H1 (cell line): ENCODE measurements around the gene ZNF280B. TPM values are rescaled to one million over a fixed set of nuclear protein-coding genes. Genes with fewer than 3 reads are reported as not detected.

Experiments used
- CTCF ChIA-PET: fragments of 300-600 bp; sonication (Branson Sonifier 250); formaldehyde crosslinking; loops from one replicate; lab custom pipeline; 2021; ENCODE audit not compliant: partially characterized antibody; lab: Charles Lee
- POLR2A ChIA-PET: fragments of 300-600 bp; sonication (Branson Sonifier 250); formaldehyde crosslinking; loops from one replicate; lab custom pipeline; 2021; ENCODE audit warnings: inconsistent platforms; ENCODE audit not compliant: partially characterized antibody; lab: Charles Lee
- DNase-seq, 2 experiments: peaks; one replicate each; pipeline versions ENCODE4 v3.0.0 to v3.0.0-alpha.2; 2010 to 2022; ENCODE audit warnings: low spot score in 2 of 2, low read depth in 1 of 2, mixed read lengths in 1 of 2
- FAIRE-seq: peaks from 2 replicates; lab custom pipeline; 2011; peaks lifted over from hg19 to GRCh38; lab: Jason Lieb, UNC
- H2AFZ ChIP-seq: 2 replicates; pipeline ENCODE4 v1.8.1; 2012; ENCODE audit warnings: low read length, inconsistent platforms
- H2AK5ac ChIP-seq: 2 replicates; pipeline ENCODE4 v1.6.1; 2013; ENCODE audit warnings: low read depth, low read length
- H2BK120ac ChIP-seq: replicated peaks from 2 replicates; pipeline ENCODE3; 2013; ENCODE audit warnings: low read depth, low read length, inconsistent platforms
- H2BK12ac ChIP-seq: 2 replicates; pipeline ENCODE4 v1.6.1; 2013; ENCODE audit warnings: low read depth, low read length
- H2BK15ac ChIP-seq: 2 replicates; pipeline ENCODE4 v1.6.1; 2013; ENCODE audit warnings: low read length
- H2BK20ac ChIP-seq: 2 replicates; pipeline ENCODE4 v1.6.1; 2013; ENCODE audit warnings: low read length
- H2BK5ac ChIP-seq: 2 replicates; pipeline ENCODE4 v1.6.1; 2013; ENCODE audit warnings: low read depth, low read length
- H3K14ac ChIP-seq: 2 replicates; pipeline ENCODE4 v1.6.1; 2013; ENCODE audit warnings: inconsistent platforms; ENCODE audit not compliant: insufficient read length
- H3K18ac ChIP-seq: 2 replicates; pipeline ENCODE4 v1.6.1; 2013; ENCODE audit warnings: low read length; ENCODE audit errors: extremely low read depth
- H3K23ac ChIP-seq: 2 replicates; pipeline ENCODE4 v1.6.1; 2013; ENCODE audit warnings: inconsistent platforms; ENCODE audit not compliant: insufficient read length
- H3K23me2 ChIP-seq: 2 replicates; pipeline ENCODE4 v1.6.1; 2013; ENCODE audit warnings: low read depth, low read length
- H3K27ac ChIP-seq: 2 replicates; pipeline ENCODE4 v1.6.1; 2011; ENCODE audit warnings: low read depth, low read length, inconsistent platforms
- H3K27me3 ChIP-seq, 4 experiments: replicated peaks in 1 of 4; 1 replicate in 1 of 4; 2 replicates in 3 of 4; pipeline versions ENCODE4 v1.6.1 to v1.8.1; 2011 to 2013; ENCODE audit warnings: low read length in 3 of 4, mild to moderate bottlenecking in 3 of 4, inconsistent platforms in 2 of 4, mixed read lengths in 2 of 4, moderate library complexity in 1 of 4; ENCODE audit not compliant: control insufficient read depth in 3 of 4, insufficient read depth in 3 of 4; ENCODE audit errors: extremely low read depth in 1 of 4
- H3K36me3 ChIP-seq, 4 experiments: 2 replicates each; pipeline versions ENCODE4 v1.6.1 to v1.8.1; 2011 to 2013; ENCODE audit warnings: mild to moderate bottlenecking in 4 of 4, low read length in 3 of 4, moderate library complexity in 2 of 4, control low read depth in 1 of 4, inconsistent platforms in 1 of 4; ENCODE audit not compliant: insufficient read depth in 4 of 4, control insufficient read depth in 2 of 4
- H3K4ac ChIP-seq: replicated peaks from 2 replicates; pipeline ENCODE3; 2013; ENCODE audit warnings: low read length, low read depth, mixed read lengths, inconsistent platforms; ENCODE audit not compliant: insufficient read length
- H3K4me1 ChIP-seq, 4 experiments: replicated peaks in 1 of 4; 1 replicate in 1 of 4; 2 replicates in 3 of 4; pipeline versions ENCODE4 v1.6.1 to v1.8.1; 2011 to 2013; ENCODE audit warnings: low read length in 3 of 4, inconsistent platforms in 2 of 4, mixed read lengths in 1 of 4; ENCODE audit not compliant: insufficient read depth in 4 of 4, control insufficient read depth in 3 of 4
- H3K4me2 ChIP-seq, 2 experiments: 2 replicates each; pipeline versions ENCODE4 v1.6.1 to v1.8.1; 2011 to 2013; ENCODE audit warnings: low read depth in 2 of 2, low read length in 2 of 2, control low read depth in 1 of 2, inconsistent platforms in 1 of 2, mild to moderate bottlenecking in 1 of 2; ENCODE audit not compliant: insufficient read depth in 1 of 2
- H3K4me3 ChIP-seq, 4 experiments: fragments of 200-600, 300-600 bp in 1 of 4; sonication (generic), shearing (Covaris generic), sonication (Bioruptor Twin) in 1 of 4; 2 replicates each; pipeline versions ENCODE4 v1.5.1 to v1.8.1; 2011 to 2016; ENCODE audit warnings: low read length in 4 of 4, low read depth in 3 of 4, control low read depth in 2 of 4, inconsistent platforms in 2 of 4, mild to moderate bottlenecking in 2 of 4, mixed read lengths in 1 of 4, moderate library complexity in 1 of 4; ENCODE audit not compliant: insufficient read depth in 2 of 4; ENCODE audit errors: extremely low read depth in 1 of 4
- H3K56ac ChIP-seq: replicated peaks from 2 replicates; pipeline ENCODE3; 2013; ENCODE audit warnings: low read depth, mild to moderate bottlenecking, mixed read lengths, low read length, inconsistent platforms; ENCODE audit not compliant: insufficient read length
- H3K79me1 ChIP-seq: 2 replicates; pipeline ENCODE4 v1.6.1; 2013; ENCODE audit warnings: low read depth, low read length, control low read depth
- H3K79me2 ChIP-seq, 2 experiments: 2 replicates each; pipeline versions ENCODE4 v1.6.1 to v1.8.1; 2012 to 2013; ENCODE audit warnings: low read length in 2 of 2, mild to moderate bottlenecking in 2 of 2, inconsistent platforms in 1 of 2; ENCODE audit not compliant: insufficient read depth in 2 of 2, control insufficient read depth in 1 of 2
- H3K9ac ChIP-seq, 4 experiments: replicated peaks in 1 of 4; 1 replicate in 1 of 4; 2 replicates in 3 of 4; pipeline versions ENCODE4 v1.6.1 to v1.8.1; 2011 to 2013; ENCODE audit warnings: low read depth in 3 of 4, low read length in 3 of 4, control low read depth in 2 of 4, mild to moderate bottlenecking in 2 of 4, moderate library complexity in 2 of 4, inconsistent platforms in 1 of 4; ENCODE audit errors: extremely low read depth in 1 of 4
- H3K9me3 ChIP-seq, 2 experiments: 2 replicates each; pipeline versions ENCODE4 v1.6.1 to v1.8.1; 2012 to 2013; ENCODE audit warnings: mild to moderate bottlenecking in 2 of 2, moderate library complexity in 2 of 2, control low read depth in 1 of 2, inconsistent platforms in 1 of 2, low read depth in 1 of 2, low read length in 1 of 2, mixed read lengths in 1 of 2; ENCODE audit not compliant: insufficient read depth in 2 of 2
- H4K20me1 ChIP-seq, 2 experiments: replicated peaks in 1 of 2; 2 replicates each; pipeline versions ENCODE3 to v1.8.1; 2011 to 2013; ENCODE audit warnings: inconsistent platforms in 2 of 2, low read length in 2 of 2, mild to moderate bottlenecking in 1 of 2; ENCODE audit not compliant: insufficient read depth in 2 of 2, control insufficient read depth in 1 of 2
- H4K5ac ChIP-seq: 2 replicates; pipeline ENCODE4 v1.6.1; 2013; ENCODE audit warnings: low read length, low read depth, mixed read lengths, inconsistent platforms; ENCODE audit not compliant: insufficient read length
- H4K8ac ChIP-seq: 2 replicates; pipeline ENCODE4 v1.8.0; 2013; ENCODE audit warnings: mild to moderate bottlenecking, moderate library complexity, low read length, inconsistent platforms; ENCODE audit not compliant: insufficient read depth; ENCODE audit errors: extremely low read depth
- H4K91ac ChIP-seq: replicated peaks from 2 replicates; pipeline ENCODE3; 2013; ENCODE audit warnings: low read length, mixed read lengths, inconsistent platforms; ENCODE audit not compliant: insufficient read length
- ASH2L ChIP-seq: fragments of 200-600, 300-600 bp; sonication (generic); IDR thresholded peaks from one replicate; pipeline ENCODE4 v1.7.1; 2017; ENCODE audit warnings: low read length
- ATF2 ChIP-seq: IDR thresholded peaks from 2 replicates; pipeline ENCODE4 v1.6.1; 2012; ENCODE audit warnings: low read length, inconsistent platforms
- EGR1 ChIP-seq: IDR thresholded peaks from 2 replicates; pipeline ENCODE4 v1.6.1; 2011; ENCODE audit warnings: low read depth, low read length, borderline replicate concordance
- EZH2 ChIP-seq: fragments of 200-600 bp; sonication (generic); IDR thresholded peaks from 2 replicates; pipeline ENCODE4 v1.7.1; 2012; ENCODE audit warnings: low read depth, mild to moderate bottlenecking, moderate library complexity, low read length, inconsistent platforms; ENCODE audit not compliant: severe bottlenecking
- HDAC2 ChIP-seq, 2 experiments: fragments of 300-600 bp in 1 of 2; sonication (generic) in 1 of 2; IDR thresholded peaks; 2 replicates each; pipeline ENCODE4 v1.6.1; 2011 to 2012; ENCODE audit warnings: low read depth in 2 of 2, low read length in 2 of 2, mild to moderate bottlenecking in 2 of 2, moderate library complexity in 2 of 2, borderline replicate concordance in 1 of 2, inconsistent platforms in 1 of 2
- JUN ChIP-seq: IDR thresholded peaks from 2 replicates; pipeline ENCODE4 v1.6.1; 2011; ENCODE audit warnings: low read depth, mild to moderate bottlenecking, improper control_type of control experiment, low read length
- JUND ChIP-seq: IDR thresholded peaks from 2 replicates; pipeline ENCODE4 v1.6.1; 2011; ENCODE audit warnings: mild to moderate bottlenecking, improper control_type of control experiment, low read length
- NANOG ChIP-seq: IDR thresholded peaks from 2 replicates; pipeline ENCODE4 v1.6.1; 2011; ENCODE audit warnings: low read length, low read depth, mild to moderate bottlenecking, inconsistent platforms; ENCODE audit not compliant: insufficient read depth, poor library complexity, severe bottlenecking
- SIN3A ChIP-seq, 2 experiments: IDR thresholded peaks in 1 of 2; conservative IDR thresholded peaks in 1 of 2; 2 replicates each; pipeline ENCODE4 v1.6.1; 2011 to 2012; ENCODE audit warnings: low read length in 2 of 2, improper control_type of control experiment in 1 of 2, low read depth in 1 of 2, mild to moderate bottlenecking in 1 of 2
- SP2 ChIP-seq: IDR thresholded peaks from 2 replicates; pipeline ENCODE4 v1.6.1; 2012; ENCODE audit warnings: mild to moderate bottlenecking, low read length, inconsistent platforms
- SP4 ChIP-seq: IDR thresholded peaks from 2 replicates; pipeline ENCODE4 v1.6.1; 2012; ENCODE audit warnings: low read length, inconsistent platforms
- TCF12 ChIP-seq: IDR thresholded peaks from 2 replicates; pipeline ENCODE4 v1.6.1; 2011; ENCODE audit warnings: low read depth, mild to moderate bottlenecking, low read length
- YY1 ChIP-seq: IDR thresholded peaks from 2 replicates; pipeline ENCODE4 v1.6.1; 2011; ENCODE audit warnings: low read depth, mild to moderate bottlenecking, low read length
- WGBS, 2 experiments: shearing (Covaris generic) in 1 of 2; methylation state at CpG; one replicate each; pipeline versions ENCODE4 v1.1.6 to v1.1.7; 2013 to 2015; ENCODE audit warnings: low lambda C conversion rate in 2 of 2, mixed read lengths in 2 of 2, inconsistent platforms in 1 of 2, low coverage in 1 of 2, missing lambda C conversion rate in 1 of 2; ENCODE audit not compliant: insufficient replicate concordance in 2 of 2, insufficient coverage in 1 of 2, insufficient read length in 1 of 2; ENCODE audit errors: extremely low coverage in 1 of 2, missing lambda C conversion rate in 1 of 2; 5-methylcytosine and 5-hydroxymethylcytosine counted together
- polyA plus RNA-seq, 7 experiments: library from polyadenylated mRNA; depleted of rRNA in 3 of 7; stranded (reverse) in 5 of 7; unstranded in 2 of 7; fragments of >200 nt in 5 of 7; fragments of 200-250 nt in 2 of 7; gene quantifications; 1 replicate in 5 of 7; 2 replicates in 1 of 7; 4 replicates in 1 of 7; pipeline versions ENCODE4 v1.2.1 to v1.2.3, GENCODE V29; 2011 to 2013; ENCODE audit warnings: missing spikeins in 2 of 7, mixed read lengths in 2 of 7
- total RNA-seq: library from RNA; stranded (reverse); fragmentation: NEBNext Ultra II Directional; extraction: Animal tissue kit (Norgen Biotek cat#: 25700); gene quantifications from 2 replicates; pipeline ENCODE4 v1.2.1, GENCODE V29; 2021

ZNF280B gene
- total and polyA plus RNA-seq, 2 of the 8 experiments (the other 6 are each of a cell fraction or from before 2014, with no cell fraction given), result 4.8 to 11.7 TPM

- no peaks in the 10 kb centered on the region for H3K79me1 ChIP-seq
- FAIRE-seq, result no peak
- TF ChIP-seq ASH2L, result no peak
- no peak for TF ChIP-seq SP4
- TF ChIP-seq ATF2, result no peak
- no peak for TF ChIP-seq EZH2
- no peak for TF ChIP-seq HDAC2 (IDR thresholded peaks at IDR 0.05; ENCODE audit: borderline replicate concordance in 1 of 2, low read depth in 2 of 2, low read length in 2 of 2)
- no peak for TF ChIP-seq JUND
- no peak for TF ChIP-seq TCF12
- TF ChIP-seq NANOG, result no peak
- no peak for TF ChIP-seq JUN
- TF ChIP-seq SP2, result no peak
- no peak for TF ChIP-seq SIN3A (conservative IDR thresholded peaks at IDR 0.05 in 1 of 2, IDR thresholded peaks at IDR 0.05 in 1 of 2; ENCODE audit: low read depth in 1 of 2, low read length in 2 of 2)
- TF ChIP-seq YY1, result no peak
- no peak for TF ChIP-seq EGR1
Measured at GRCh38 chr22:22479116-22479515, 29.4 kb downstream of the ZNF280B start.

More at GRCh38 chr22:22479116-22479515, 29.4 kb downstream of the ZNF280B start:
- H3K56ac ChIP-seq, result no peak overlapping the region
- no peaks in the 10 kb centered on the region for H4K20me1 ChIP-seq
- no peak for DNase-seq
- H2BK20ac ChIP-seq, result no peak overlapping the region
- H3K14ac ChIP-seq, result no peak overlapping the region
- no peak overlapping the region for H2BK15ac ChIP-seq
- H3K18ac ChIP-seq, result no peak overlapping the region
- CTCF ChIA-PET, result interaction anchor here (0.6 to 7.9 kb wide), 6 partner anchors 16 to 818 kb away, joined by 3 to 45 read pairs (median 5); no protein-coding TSS in a partner anchor
- no peak overlapping the region for H3K9ac ChIP-seq
- no peak overlapping the region for H3K4ac ChIP-seq
- H3K27me3 ChIP-seq, result peaks cover 0 to 26% (median 5%) of the 10 kb centered on the region in 4 experiments; a peak in 4 of 7 replicates
- no peaks in the 10 kb centered on the region for H3K23me2 ChIP-seq
- no peak overlapping the region for H4K91ac ChIP-seq
- H3K9me3 ChIP-seq, result no peaks in the 10 kb centered on the region
- H2BK12ac ChIP-seq, result no peak overlapping the region
- H4K8ac ChIP-seq, result no peak overlapping the region
- H3K23ac ChIP-seq, result no peak overlapping the region
- no peak overlapping the region for H2BK5ac ChIP-seq
- H2AK5ac ChIP-seq, result no peak overlapping the region
- H3K36me3 ChIP-seq, result no peaks in the 10 kb centered on the region
- H3K27ac ChIP-seq, result no peak overlapping the region
- no peak overlapping the region for H4K5ac ChIP-seq
- WGBS, 2 experiments, result 89% methylated on average over 2 of the region's 2 CpGs; no CpG with 5 or more reads in 1 of the 2 experiments
- H3K4me1 ChIP-seq, result peaks cover 0 to 7% (median 3%) of the 10 kb centered on the region in 4 experiments; a peak in 5 of 7 replicates
- no peaks in the 10 kb centered on the region for H3K79me2 ChIP-seq
- H3K4me2 ChIP-seq, result no peak overlapping the region
- H2AFZ ChIP-seq, result no peak overlapping the region
- H2BK120ac ChIP-seq, result no peak overlapping the region
- H3K4me3 ChIP-seq, result no peak overlapping the region
- POLR2A ChIA-PET, result no interaction called here
